ENCODE results near the gene FRAS1.

DNA sequence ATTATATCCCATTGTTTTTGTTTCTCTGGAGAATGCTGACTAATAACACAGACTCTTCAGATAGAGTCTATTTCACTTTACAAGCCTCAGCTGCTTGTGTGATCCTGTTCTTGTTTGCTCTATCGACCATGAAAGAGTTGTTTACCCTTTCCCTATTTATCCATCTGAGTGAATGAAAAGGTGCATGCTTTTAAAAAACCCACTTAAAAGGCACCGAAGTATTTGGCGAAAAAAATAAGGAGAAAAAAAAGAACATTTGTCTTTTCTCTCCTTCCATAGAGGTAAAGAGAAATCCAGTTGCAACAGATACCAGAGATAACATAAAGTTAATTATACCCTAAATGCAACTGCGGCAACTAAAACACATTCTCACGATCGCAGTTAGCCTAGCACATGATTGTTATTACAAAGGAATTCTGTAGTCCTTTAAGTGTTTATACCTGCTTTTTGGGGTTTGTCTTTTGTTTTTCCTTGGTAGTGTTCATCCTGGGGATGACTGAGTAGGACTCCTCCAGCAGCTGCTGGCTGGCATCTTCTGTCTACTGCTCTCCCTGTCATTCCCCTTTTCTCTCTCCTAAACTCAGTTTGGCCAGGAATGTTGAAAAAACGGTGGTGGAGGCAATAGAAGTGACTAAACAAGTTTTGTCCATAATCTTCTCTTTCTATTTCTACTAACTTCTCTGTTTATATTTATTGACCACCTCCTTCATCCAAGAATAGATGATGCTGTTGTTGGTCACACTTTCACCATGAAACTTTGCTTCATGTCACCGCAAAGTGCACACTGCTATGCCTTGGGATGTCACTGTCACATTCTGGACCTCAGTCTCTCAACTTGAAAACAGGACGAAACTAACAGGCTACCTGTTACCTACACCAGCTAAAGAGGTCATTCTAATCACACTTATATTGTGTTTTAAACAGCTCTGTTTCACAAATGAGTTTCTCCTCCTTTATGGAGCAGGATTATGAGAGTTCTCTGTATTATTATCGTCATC is 41.9 kb upstream of the FRAS1 start:
- TF ChIP-seq CTCF (conservative IDR thresholded peaks at IDR 0.05) (no peak), EZH2 (IDR thresholded peaks at IDR 0.05; ENCODE audit: low read depth) (no peak)
